Astrocyte (in vitro differentiated cells and primary cell): ENCODE measurements around the gene NCMAP. TPM values are rescaled to one million over a fixed set of nuclear protein-coding genes. Genes with fewer than 3 reads are reported as not detected.

Source experiments
- DNase-seq: peaks from one replicate; pipeline ENCODE4 v3.0.0-alpha.2; 2010; ENCODE audit warnings: low read depth
- FAIRE-seq: peaks from 2 replicates; lab custom pipeline; 2011; peaks lifted over from hg19 to GRCh38; lab: Jason Lieb, UNC
- H2AFZ ChIP-seq: 2 replicates; pipeline ENCODE4 v1.6.0; 2012; ENCODE audit warnings: low read depth, low read length, inconsistent platforms
- H3K27ac ChIP-seq: 2 replicates; pipeline ENCODE4 v1.5.1; 2011; ENCODE audit warnings: low read depth, low read length, inconsistent platforms
- H3K27me3 ChIP-seq: 2 replicates; pipeline ENCODE4 v1.6.0; 2011; ENCODE audit warnings: low read length, inconsistent platforms; ENCODE audit not compliant: insufficient read depth
- H3K36me3 ChIP-seq: 2 replicates; pipeline ENCODE4 v1.5.1; 2011; ENCODE audit warnings: low read length, inconsistent platforms; ENCODE audit not compliant: insufficient read depth
- H3K4me1 ChIP-seq: 2 replicates; pipeline ENCODE4 v1.5.1; 2011; ENCODE audit warnings: low read length, inconsistent platforms; ENCODE audit not compliant: insufficient read depth
- H3K4me2 ChIP-seq: 2 replicates; pipeline ENCODE4 v1.6.0; 2012; ENCODE audit warnings: low read length, inconsistent platforms
- H3K4me3 ChIP-seq: 2 replicates; pipeline ENCODE4 v1.5.1; 2011; ENCODE audit warnings: low read depth, mild to moderate bottlenecking, low read length, inconsistent platforms; ENCODE audit not compliant: insufficient read depth
- H3K79me2 ChIP-seq: 2 replicates; pipeline ENCODE4 v1.6.0; 2012; ENCODE audit warnings: mild to moderate bottlenecking, low read length, inconsistent platforms; ENCODE audit not compliant: insufficient read depth
- H3K9ac ChIP-seq: 2 replicates; pipeline ENCODE4 v1.6.0; 2012; ENCODE audit warnings: mild to moderate bottlenecking, low read length, inconsistent platforms
- H3K9me3 ChIP-seq: 2 replicates; pipeline ENCODE4 v1.5.1; 2012; ENCODE audit warnings: low read depth, mild to moderate bottlenecking, low read length, inconsistent platforms; ENCODE audit not compliant: insufficient read depth
- H4K20me1 ChIP-seq: 2 replicates; pipeline ENCODE4 v1.6.0; 2012; ENCODE audit warnings: low read length, inconsistent platforms; ENCODE audit not compliant: insufficient read depth
- H3K27ac Mint-ChIP-seq: one replicate; pipeline ENCODE4 v1.8.0; 2021; ENCODE audit warnings: mild to moderate bottlenecking, mixed read lengths; ENCODE audit not compliant: unreplicated experiment
- H3K27me3 Mint-ChIP-seq: one replicate; pipeline ENCODE4 v1.8.0; 2021; ENCODE audit warnings: low read depth, mixed read lengths; ENCODE audit not compliant: unreplicated experiment
- H3K36me3 Mint-ChIP-seq: one replicate; pipeline ENCODE4 v1.8.0; 2021; ENCODE audit warnings: low read depth, mixed read lengths; ENCODE audit not compliant: unreplicated experiment
- H3K4me1 Mint-ChIP-seq: one replicate; pipeline ENCODE4 v1.8.0; 2021; ENCODE audit warnings: low read depth, mixed read lengths; ENCODE audit not compliant: unreplicated experiment
- H3K4me3 Mint-ChIP-seq: one replicate; pipeline ENCODE4 v1.8.0; 2021; ENCODE audit warnings: mild to moderate bottlenecking, moderate library complexity, mixed read lengths; ENCODE audit not compliant: unreplicated experiment
- H3K9me3 Mint-ChIP-seq: one replicate; pipeline ENCODE4 v1.8.0; 2021; ENCODE audit warnings: mild to moderate bottlenecking, mixed read lengths; ENCODE audit not compliant: unreplicated experiment
- EZH2 ChIP-seq: IDR thresholded peaks from 2 replicates; pipeline ENCODE4 v1.6.1; 2012; ENCODE audit warnings: mild to moderate bottlenecking, low read length, inconsistent platforms; ENCODE audit not compliant: insufficient read depth
- total RNA-seq: library from RNA; stranded (reverse); gene quantifications from 2 replicates; pipeline ENCODE4 v1.2.1, GENCODE V29; 2021
- TF ChIP-seq, protein P1 (sequence below): IDR thresholded peaks from 2 replicates; pipeline ENCODE4 v1.5.1; 2011; ENCODE audit warnings: low read depth, mild to moderate bottlenecking, inconsistent platforms, low read length, moderate library complexity; ENCODE audit not compliant: insufficient read depth

NCMAP gene
- total RNA-seq, 1 donor from 2014 or later: not detected

DNA sequence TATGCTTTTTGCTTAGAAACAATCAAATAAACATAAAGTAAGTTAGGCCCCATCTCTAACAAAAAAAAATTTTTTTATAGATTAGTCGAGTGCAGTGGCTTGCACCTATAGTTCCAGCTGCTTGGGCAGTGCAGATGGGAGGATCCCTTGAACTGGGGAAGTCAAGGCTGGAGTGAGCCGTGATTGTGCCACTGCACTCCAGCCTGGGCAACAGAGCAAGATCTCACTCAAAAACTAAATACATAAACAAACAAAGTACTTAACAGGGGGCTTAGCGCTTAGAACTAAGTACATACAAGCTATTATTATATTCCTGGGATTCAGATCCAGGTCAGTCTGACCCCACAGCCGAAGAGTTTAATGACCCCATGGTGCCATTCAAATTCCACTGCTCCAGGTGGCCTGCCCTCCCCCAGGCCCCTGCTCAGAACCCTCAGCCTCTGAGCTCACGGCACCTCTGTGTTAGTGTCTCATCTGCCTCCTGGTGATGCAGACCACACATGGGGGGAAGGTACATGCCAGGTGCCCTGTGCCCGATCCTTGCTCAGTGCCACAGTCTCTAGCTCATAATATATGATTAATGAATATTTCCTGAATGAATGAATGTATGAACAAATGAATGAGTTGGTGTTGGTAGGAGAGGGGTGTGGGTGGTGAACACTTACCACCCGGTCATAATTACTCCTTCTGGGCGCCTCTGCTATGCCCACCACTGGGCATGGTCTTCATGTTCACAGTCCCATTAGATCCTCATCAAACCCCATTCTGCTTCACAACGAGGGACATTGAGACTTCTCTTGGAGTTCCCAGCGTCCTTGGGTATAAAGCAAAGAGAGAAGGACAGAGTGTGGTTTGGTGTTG is 14.6 kb downstream of the NCMAP start:
- no peak overlapping the region for H3K27ac Mint-ChIP-seq
- no peaks in the 10 kb centered on the region for H3K27me3 Mint-ChIP-seq
- no peak for FAIRE-seq
- Histone ChIP-seq H3K27ac (no peak overlapping the region), H2AFZ (no peak overlapping the region), H3K4me1 (peaks cover 8% of the 10 kb centered on the region), H3K27me3 (no peaks in the 10 kb centered on the region), H3K9me3 (no peaks in the 10 kb centered on the region), H3K4me2 (no peak overlapping the region), H3K9ac (no peak overlapping the region), H3K79me2 (no peaks in the 10 kb centered on the region), H3K4me3 (no peak overlapping the region), H4K20me1 (no peaks in the 10 kb centered on the region), H3K36me3 (no peaks in the 10 kb centered on the region)
- no peak for DNase-seq
- no peaks in the 10 kb centered on the region for H3K36me3 Mint-ChIP-seq
- TF ChIP-seq EZH2: no peak
- TF ChIP-seq, protein P1, sequence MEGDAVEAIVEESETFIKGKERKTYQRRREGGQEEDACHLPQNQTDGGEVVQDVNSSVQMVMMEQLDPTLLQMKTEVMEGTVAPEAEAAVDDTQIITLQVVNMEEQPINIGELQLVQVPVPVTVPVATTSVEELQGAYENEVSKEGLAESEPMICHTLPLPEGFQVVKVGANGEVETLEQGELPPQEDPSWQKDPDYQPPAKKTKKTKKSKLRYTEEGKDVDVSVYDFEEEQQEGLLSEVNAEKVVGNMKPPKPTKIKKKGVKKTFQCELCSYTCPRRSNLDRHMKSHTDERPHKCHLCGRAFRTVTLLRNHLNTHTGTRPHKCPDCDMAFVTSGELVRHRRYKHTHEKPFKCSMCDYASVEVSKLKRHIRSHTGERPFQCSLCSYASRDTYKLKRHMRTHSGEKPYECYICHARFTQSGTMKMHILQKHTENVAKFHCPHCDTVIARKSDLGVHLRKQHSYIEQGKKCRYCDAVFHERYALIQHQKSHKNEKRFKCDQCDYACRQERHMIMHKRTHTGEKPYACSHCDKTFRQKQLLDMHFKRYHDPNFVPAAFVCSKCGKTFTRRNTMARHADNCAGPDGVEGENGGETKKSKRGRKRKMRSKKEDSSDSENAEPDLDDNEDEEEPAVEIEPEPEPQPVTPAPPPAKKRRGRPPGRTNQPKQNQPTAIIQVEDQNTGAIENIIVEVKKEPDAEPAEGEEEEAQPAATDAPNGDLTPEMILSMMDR: no peak
- H3K9me3 Mint-ChIP-seq: no peaks in the 10 kb centered on the region
- H3K4me1 Mint-ChIP-seq: peaks cover 8% of the 10 kb centered on the region
- H3K4me3 Mint-ChIP-seq: no peak overlapping the region

DNA sequence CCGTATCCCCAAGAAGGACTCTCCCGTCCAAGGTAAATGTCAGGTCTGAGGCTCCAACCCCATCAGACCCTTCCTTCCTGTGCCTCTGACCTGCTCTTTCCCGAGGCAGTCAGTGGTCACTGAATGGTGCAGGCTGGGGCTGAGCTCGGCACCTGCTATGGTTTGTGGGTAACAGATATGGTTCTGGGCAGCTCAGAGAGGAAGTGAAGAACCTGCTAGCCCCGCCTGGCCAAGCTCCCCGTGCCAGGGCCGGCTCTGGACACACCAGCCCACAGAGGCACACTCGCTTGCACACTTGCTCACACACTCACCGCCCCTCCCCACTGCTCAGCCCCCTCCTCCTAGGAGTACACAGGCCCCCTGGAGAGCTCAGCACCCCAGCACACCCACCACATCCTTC is 16.4 kb downstream of the NCMAP start:
- Mint-ChIP-seq H3K9me3 (no peaks in the 10 kb centered on the region), H3K4me3 (no peak overlapping the region), H3K27me3 (no peaks in the 10 kb centered on the region), H3K36me3 (no peaks in the 10 kb centered on the region), H3K4me1 (peaks cover 2% of the 10 kb centered on the region), H3K27ac (no peak overlapping the region)
- no peak for DNase-seq
- no peak overlapping the region for H2AFZ ChIP-seq
- H3K27ac ChIP-seq: no peak overlapping the region
- H3K9ac ChIP-seq: no peak overlapping the region
- no peaks in the 10 kb centered on the region for H3K27me3 ChIP-seq
- no peaks in the 10 kb centered on the region for H3K79me2 ChIP-seq
- H3K4me1 ChIP-seq: peaks cover 4% of the 10 kb centered on the region
- no peak overlapping the region for H3K4me2 ChIP-seq
- H3K36me3 ChIP-seq: no peaks in the 10 kb centered on the region
- FAIRE-seq: no peak
- no peaks in the 10 kb centered on the region for H3K9me3 ChIP-seq
- H4K20me1 ChIP-seq: no peaks in the 10 kb centered on the region
- no peak overlapping the region for H3K4me3 ChIP-seq
- TF ChIP-seq, protein P1: no peak
- no peak for TF ChIP-seq EZH2
